Heart right ventricle (tissue), 16 donors: ENCODE results near the gene UEVLD. TPM values are rescaled to one million over a fixed set of nuclear protein-coding genes. Genes with fewer than 3 reads are reported as not detected.
A peak's percentile ranks its signal among the peaks of the same experiment; 100 is the strongest.

Experiments used
- ATAC-seq, 8 donors: fragments of 200-7000 bp; cut with Tn5 transposase; one replicate each; pipeline ENCODE4 v1.9.1; 2020; ENCODE audit warnings: mild to moderate bottlenecking in 8 of 8, moderate library complexity in 8 of 8, moderate number of reproducible peaks in 1 of 8
- DNase-seq, 2 donors: peaks; one replicate each; pipeline ENCODE4 v3.0.0-alpha.2; 2020
- H3K27ac ChIP-seq, 10 donors: fragments of 200-600 bp; sonication (generic) in 2 of 10; one replicate each; pipeline versions ENCODE4 v1.5.0 to v1.8.0; 2020 to 2022; ENCODE audit warnings: mild to moderate bottlenecking in 3 of 10
- H3K27me3 ChIP-seq, 7 donors: fragments of 200-600 bp; one replicate each; pipeline ENCODE4 v1.8.0; 2021 to 2022; ENCODE audit warnings: mild to moderate bottlenecking in 2 of 7
- H3K36me3 ChIP-seq, 9 donors: fragments of 200-600 bp; sonication (generic) in 1 of 9; one replicate each; pipeline versions ENCODE4 v1.5.0 to v1.8.0; 2020 to 2022; ENCODE audit warnings: mild to moderate bottlenecking in 2 of 9
- H3K4me1 ChIP-seq, 9 donors: fragments of 200-600 bp; sonication (generic) in 1 of 9; one replicate each; pipeline versions ENCODE4 v1.5.0 to v1.8.0; 2020 to 2022; ENCODE audit warnings: mild to moderate bottlenecking in 4 of 9
- H3K4me3 ChIP-seq, 10 donors: fragments of 200-600 bp; sonication (generic) in 2 of 10; one replicate each; pipeline versions ENCODE4 v1.5.0 to v1.8.0; 2020 to 2022; ENCODE audit warnings: mild to moderate bottlenecking in 7 of 10, moderate library complexity in 2 of 10
- H3K9me3 ChIP-seq, 11 donors: fragments of 200-600 bp in 10 of 11; sonication (generic) in 2 of 11; one replicate each; pipeline versions ENCODE4 v1.5.0 to v1.8.0; 2013 to 2022; ENCODE audit warnings: mild to moderate bottlenecking in 2 of 11, control low read depth in 1 of 11, moderate library complexity in 1 of 11
- WGBS, 2 donors: extraction: QIAGEN DNeasy Blood & Tissue Kit; methylation state at CpG; one replicate each; pipeline ENCODE4 v1.1.7; 2013; ENCODE audit warnings: inconsistent platforms in 1 of 2; 5-methylcytosine and 5-hydroxymethylcytosine counted together
- intact Hi-C, 10 donors: fragments of 100-400 bp; cut with DNase I; formaldehyde crosslinking; loops; one replicate each; pipeline versions ENCODE4 v1.11.1 to v1.14.2; 2022
- polyA plus RNA-seq, 2 donors: library from polyadenylated mRNA; stranded (reverse); fragments of 200-250 nt; gene quantifications; one replicate each; pipeline ENCODE4 v1.2.3, GENCODE V29; 2013
- total RNA-seq, 10 donors: library from RNA; stranded (reverse); fragmentation: NEBNext Ultra II Directional in 3 of 10; extraction: Animal tissue kit (Norgen Biotek cat#: 25700) in 3 of 10; gene quantifications; one replicate each; pipeline versions ENCODE4 v1.2.1 to v1.2.4, GENCODE V29; 2021 to 2023
- TF ChIP-seq, protein P1 (sequence below), 9 donors: fragments of 200-600 bp; sonication (generic) in 2 of 9; IDR thresholded peaks; one replicate each; pipeline versions ENCODE4 v1.5.0 to v1.8.0; 2021 to 2022; ENCODE audit warnings: antibody characterized with exemption in 9 of 9, mild to moderate bottlenecking in 5 of 9, moderate library complexity in 1 of 9
- donor health status: Arrhythmogenic right ventricular cardiomyopathy.
- donor health status: ischemic (EF 13 %, LVEDD 7.1; RV severe dilation, severe dysfunction).
- donor health status: healthy with polysubstance abuse.
- donor health status: DM: no; HTN: yes; CAD: no.
- donor health status: DM: no; HTN: no; CAD: no.
- donor health status: ischemic (EF 25% LVEDD 6.9; RV normal size, moderate dysfunction).
- donor health status: ischemic (EF 25% LVEDD 5.7; RV mildly dilated, moderate dysfunction).
- donor health status: healthy.
- donor health status: DM: yes; HTN: yes; CAD: no.
- donor health status: Ischemic cardiomyopathy.
- donor health status: ischemic (EF 35%, LVEDD 5.7; RV mildly dilated, moderate dysfunction).
- donor health status: nonischemic (EF 11% LVEDD 7.7; RV severe dilation, severe dysfunction).
- donor health status: DM: yes; HTN: yes; CAD: no.
- donor health status: PGD.
- donor health status: ischemic (EF 29% LVEDD 5.4; RV normal size, mild dysfunction).
- donor health status: nonischemic (EF 23%, LVEDD 6.1; RV moderate dilation, normal function).

The UEVLD gene
- total and polyA plus RNA-seq, 12 donors: 5.6 to 25.8 (median 18.4) TPM

DNA sequence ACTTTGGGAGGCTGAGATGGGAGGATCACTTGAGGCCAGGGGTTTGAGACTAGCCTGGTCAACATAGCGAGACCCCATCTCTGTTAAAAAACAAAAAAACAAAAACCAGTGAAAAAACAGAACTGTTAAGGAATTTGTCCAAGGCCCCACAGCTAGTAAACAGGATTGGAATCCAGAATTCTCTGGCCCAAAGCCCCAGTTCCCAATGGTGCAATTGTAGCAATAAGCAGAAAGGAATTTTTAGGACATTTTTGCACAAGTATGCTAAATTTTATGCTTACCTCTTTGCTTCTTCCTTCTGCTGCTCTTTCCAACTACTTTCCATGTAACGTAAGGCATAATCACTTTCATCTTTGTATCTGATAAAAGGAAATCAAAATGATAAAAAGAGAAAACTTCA is 22.7 kb upstream of the UEVLD start:
- TF ChIP-seq, protein P1, sequence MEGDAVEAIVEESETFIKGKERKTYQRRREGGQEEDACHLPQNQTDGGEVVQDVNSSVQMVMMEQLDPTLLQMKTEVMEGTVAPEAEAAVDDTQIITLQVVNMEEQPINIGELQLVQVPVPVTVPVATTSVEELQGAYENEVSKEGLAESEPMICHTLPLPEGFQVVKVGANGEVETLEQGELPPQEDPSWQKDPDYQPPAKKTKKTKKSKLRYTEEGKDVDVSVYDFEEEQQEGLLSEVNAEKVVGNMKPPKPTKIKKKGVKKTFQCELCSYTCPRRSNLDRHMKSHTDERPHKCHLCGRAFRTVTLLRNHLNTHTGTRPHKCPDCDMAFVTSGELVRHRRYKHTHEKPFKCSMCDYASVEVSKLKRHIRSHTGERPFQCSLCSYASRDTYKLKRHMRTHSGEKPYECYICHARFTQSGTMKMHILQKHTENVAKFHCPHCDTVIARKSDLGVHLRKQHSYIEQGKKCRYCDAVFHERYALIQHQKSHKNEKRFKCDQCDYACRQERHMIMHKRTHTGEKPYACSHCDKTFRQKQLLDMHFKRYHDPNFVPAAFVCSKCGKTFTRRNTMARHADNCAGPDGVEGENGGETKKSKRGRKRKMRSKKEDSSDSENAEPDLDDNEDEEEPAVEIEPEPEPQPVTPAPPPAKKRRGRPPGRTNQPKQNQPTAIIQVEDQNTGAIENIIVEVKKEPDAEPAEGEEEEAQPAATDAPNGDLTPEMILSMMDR (IDR thresholded peaks at IDR 0.05): no peak
- Histone ChIP-seq H3K36me3 (peaks cover 0 to 100% (median 43%) of the 10 kb centered on the region in 9 donors), H3K27me3 (no peaks in the 10 kb centered on the region), H3K4me3 (no peak overlapping the region), H3K4me1 (peaks cover 0 to 11% (median 0%) of the 10 kb centered on the region in 9 donors), H3K27ac (no peak overlapping the region), H3K9me3 (no peaks in the 10 kb centered on the region)
- intact Hi-C loops: no loop called here
- no peak for ATAC-seq
- 91 to 94% methylated on average over 2 of the region's 2 CpGs for WGBS, 2 donors
- no peak for DNase-seq

DNA sequence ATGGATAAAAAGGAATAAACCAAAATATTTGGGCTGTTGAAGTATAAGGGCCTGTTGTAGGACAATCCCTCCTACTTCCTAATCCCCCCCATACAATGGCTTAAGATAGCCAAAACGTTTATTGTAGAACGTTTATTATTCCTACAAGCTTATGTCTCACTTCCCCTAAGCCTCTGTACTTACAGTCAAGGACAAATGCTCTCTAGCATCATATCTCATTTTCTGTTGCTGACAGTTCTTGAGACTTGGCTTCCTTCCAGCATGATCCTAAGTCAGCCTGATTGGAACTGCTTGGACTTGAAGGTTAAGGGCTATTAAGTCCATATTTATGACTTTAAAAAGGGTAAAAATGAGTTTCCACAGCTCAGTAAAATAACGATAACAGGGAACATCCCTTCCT is 19.8 kb upstream of the UEVLD start:
- WGBS, 2 donors: 30 to 34% methylated on average over 3 of the region's 3 CpGs
- Histone ChIP-seq H3K4me3 (no peak overlapping the region), H3K9me3 (no peaks in the 10 kb centered on the region), H3K36me3 (peaks cover 0 to 91% (median 25%) of the 10 kb centered on the region in 9 donors), H3K27me3 (no peaks in the 10 kb centered on the region), H3K27ac (peak overlapping the region in 4 of 10 donors; percentile 26 to 48 (median 36)), H3K4me1 (peaks cover 0 to 5% (median 0%) of the 10 kb centered on the region in 9 donors)
- DNase-seq: no peak
- intact Hi-C loops: no loop called here
- peak in 3 of 8 donors; percentile 33 to 78 (median 41) for ATAC-seq
- TF ChIP-seq, protein P1 (IDR thresholded peaks at IDR 0.05): no peak

DNA sequence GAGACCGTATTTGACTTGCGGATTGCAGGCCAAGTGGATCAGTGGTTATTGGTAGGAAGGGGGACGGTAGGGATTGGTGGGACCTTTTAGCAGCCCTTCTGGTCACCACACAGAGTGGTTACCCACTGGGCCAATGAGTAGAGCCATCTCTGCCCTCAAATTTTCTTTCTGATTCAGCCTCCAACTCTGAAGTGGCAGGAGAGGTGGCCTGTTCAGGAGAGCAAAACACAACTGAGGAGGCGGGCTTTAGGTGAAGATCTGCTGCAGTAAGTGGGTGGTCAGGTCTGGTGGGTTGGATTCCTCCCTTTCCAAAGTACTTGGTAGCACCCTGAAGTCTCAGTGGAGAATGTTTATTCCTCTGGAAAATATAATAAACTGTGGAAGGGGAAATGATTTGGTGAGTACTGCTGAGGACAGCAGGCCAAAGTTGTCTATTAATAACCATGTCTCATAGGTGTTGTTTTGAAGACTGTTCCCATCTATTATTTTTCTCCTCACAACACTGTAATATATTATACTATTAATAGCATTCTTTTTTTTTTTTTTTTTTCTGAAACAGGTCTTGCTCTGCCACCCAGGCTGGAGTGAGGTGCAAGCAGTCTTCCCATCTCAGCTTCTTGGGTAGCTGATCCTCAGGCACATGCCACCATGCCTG is 12.5 kb upstream of the UEVLD start:
- H3K27me3 ChIP-seq: no peaks in the 10 kb centered on the region
- ATAC-seq (peak in 7 of 8 donors; percentile 46 to 92 (median 76)), DNase-seq (no peak)
- peak overlapping the region in 7 of 10 donors; percentile 12 to 64 (median 46) for H3K27ac ChIP-seq
- TF ChIP-seq, protein P1 (IDR thresholded peaks at IDR 0.05): no peak
- intact Hi-C loops: no loop called here
- H3K9me3 ChIP-seq: no peaks in the 10 kb centered on the region
- peaks cover 0 to 19% (median 0%) of the 10 kb centered on the region in 9 donors for H3K4me1 ChIP-seq
- H3K4me3 ChIP-seq: no peak overlapping the region
- 96 to 97% methylated on average over 4 of the region's 4 CpGs for WGBS, 2 donors
- peaks cover 0 to 29% (median 5%) of the 10 kb centered on the region in 9 donors for H3K36me3 ChIP-seq

DNA sequence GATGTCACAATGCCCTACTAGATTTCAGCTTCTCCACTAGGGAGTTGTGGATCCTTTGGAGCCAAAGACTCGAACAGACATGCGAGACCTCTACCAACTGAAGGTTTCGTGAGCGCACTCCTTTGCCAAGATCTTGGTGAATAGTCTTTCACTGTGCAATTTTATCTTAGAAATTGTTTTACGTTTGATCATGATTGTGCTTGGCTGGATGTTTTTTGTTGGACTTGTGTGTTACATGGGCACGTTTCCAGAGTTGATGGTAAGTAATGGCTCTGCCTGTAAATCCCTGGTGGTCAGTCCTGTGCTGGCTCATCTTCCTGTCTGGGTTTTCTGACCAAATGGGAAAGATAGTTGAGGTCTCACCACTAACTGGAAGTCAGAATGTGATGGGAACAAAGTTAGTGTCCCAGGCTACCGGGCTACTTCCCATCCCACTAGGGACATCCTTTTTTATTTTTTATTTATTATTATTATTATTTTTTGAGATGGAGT is 11.3 kb upstream of the UEVLD start, which contains the start of gene MISFA:
Gene MISFA (plus strand): TSS at position 51 of the 492 bp plus-strand sequence. CDS start 140 bp downstream, at position 191.
- TF ChIP-seq, protein P1 (IDR thresholded peaks at IDR 0.05): no peak
- 82 to 84% methylated on average over 7 of the region's 7 CpGs for WGBS, 2 donors
- DNase-seq: no peak
- Histone ChIP-seq H3K4me1 (peaks cover 0 to 19% (median 0%) of the 10 kb centered on the region in 9 donors), H3K4me3 (no peak within 1 kb of the TSS), H3K36me3 (peaks cover 0 to 23% (median 5%) of the 10 kb centered on the region in 9 donors), H3K9me3 (no peaks in the 10 kb centered on the region), H3K27me3 (no peaks in the 10 kb centered on the region), H3K27ac (peak within 1 kb of the TSS in 3 of 10 donors; percentile 12 to 64 (median 61))
- ATAC-seq: no peak
- intact Hi-C loops: no loop called here
